BE2C (cell line): ENCODE measurements around the gene OPCML.

ENCODE experiments used
- DNase-seq: peaks from one replicate; pipeline ENCODE4 v3.0.0-alpha.2; 2020
- H3K27me3 ChIP-seq: fragments of 250-450 bp; sonication (Bioruptor Pico); 2 replicates; pipeline ENCODE4 v1.5.1; 2020; ENCODE audit warnings: mild to moderate bottlenecking
- H3K36me3 ChIP-seq: fragments of 250-450 bp; sonication (Bioruptor Pico); 2 replicates; pipeline ENCODE4 v1.5.1; 2020; ENCODE audit warnings: mild to moderate bottlenecking
- H3K4me1 ChIP-seq: fragments of 250-450 bp; sonication (Bioruptor Pico); 2 replicates; pipeline ENCODE4 v1.5.1; 2020
- H3K4me3 ChIP-seq: 2 replicates; pipeline ENCODE4 v1.5.1; 2011; ENCODE audit warnings: low read depth, low read length
- H3K9me3 ChIP-seq: fragments of 250-450 bp; sonication (Bioruptor Pico); 2 replicates; pipeline ENCODE4 v1.5.1; 2020
- CTCF ChIP-seq: IDR thresholded peaks from 2 replicates; pipeline ENCODE4 v1.5.1; 2012; ENCODE audit warnings: mild to moderate bottlenecking, low read depth, low read length

Gene OPCML

GRCh38 chr11:133498969-133499368, 33.3 kb downstream of the OPCML start:
- DNase-seq = no peak
- Histone ChIP-seq H3K27me3 (peaks cover 6% of the 10 kb centered on the region), H3K36me3 (no peaks in the 10 kb centered on the region), H3K4me1 (no peaks in the 10 kb centered on the region), H3K9me3 (no peaks in the 10 kb centered on the region), H3K4me3 (no peak overlapping the region)
- TF ChIP-seq CTCF = no peak

- Histone ChIP-seq H3K4me1 (no peaks in the 10 kb centered on the region), H3K4me3 (no peak overlapping the region), H3K36me3 (no peaks in the 10 kb centered on the region), H3K27me3 (no peaks in the 10 kb centered on the region; the same call in 1 of the 2 replicates), H3K9me3 (no peaks in the 10 kb centered on the region)
- no peak for TF ChIP-seq CTCF
- no peak for DNase-seq
These were observed 34.7 kb downstream of the OPCML start for GRCh38 chr11:133497477-133498140.

GRCh38 chr11:133492895-133493294, 39.4 kb downstream of the OPCML start:
- Histone ChIP-seq H3K4me3 (no peak overlapping the region), H3K4me1 (no peaks in the 10 kb centered on the region), H3K36me3 (no peaks in the 10 kb centered on the region), H3K27me3 (no peaks in the 10 kb centered on the region), H3K9me3 (no peaks in the 10 kb centered on the region)
- TF ChIP-seq CTCF = no peak
- no peak for DNase-seq

GRCh38 chr11:133491680-133492383, 40.5 kb downstream of the OPCML start:
- TF ChIP-seq CTCF = no peak
- H3K36me3 ChIP-seq = no peaks in the 10 kb centered on the region
- H3K4me3 ChIP-seq = no peak overlapping the region
- no peaks in the 10 kb centered on the region for H3K4me1 ChIP-seq
- DNase-seq = no peak
- no peaks in the 10 kb centered on the region for H3K27me3 ChIP-seq
- H3K9me3 ChIP-seq = no peaks in the 10 kb centered on the region

- DNase-seq = no peak
- H3K4me3 ChIP-seq = no peak overlapping the region
- H3K27me3 ChIP-seq = no peaks in the 10 kb centered on the region
- H3K9me3 ChIP-seq = no peaks in the 10 kb centered on the region
- H3K4me1 ChIP-seq = no peaks in the 10 kb centered on the region
- TF ChIP-seq CTCF = no peak
- H3K36me3 ChIP-seq = no peaks in the 10 kb centered on the region
These were observed 51.6 kb downstream of the OPCML start for GRCh38 chr11:133480722-133481121.

- DNase-seq = no peak
- H3K4me1 ChIP-seq = no peaks in the 10 kb centered on the region
- no peak for TF ChIP-seq CTCF
These were observed 53.1 kb downstream of the OPCML start for GRCh38 chr11:133479209-133479608.

More at GRCh38 chr11:133479209-133479608, 53.1 kb downstream of the OPCML start:
- Histone ChIP-seq H3K9me3 (no peaks in the 10 kb centered on the region), H3K36me3 (no peaks in the 10 kb centered on the region), H3K27me3 (no peaks in the 10 kb centered on the region), H3K4me3 (no peak overlapping the region)
